C4-2B (cell line): ENCODE results near the gene APCDD1L.

ENCODE experiments used
- H3K27ac ChIP-seq: fragments of 450-650 bp; 2 replicates; pipeline ENCODE4 v1.5.1; 2017
- ZFX ChIP-seq: fragments of 450-650 bp; IDR thresholded peaks from 2 replicates; pipeline ENCODE4 v1.6.1; 2017
- TF ChIP-seq, protein P1 (sequence below): fragments of 450-650 bp; conservative IDR thresholded peaks from 2 replicates; pipeline ENCODE4 v1.5.1; 2017; ENCODE audit warnings: mild to moderate bottlenecking

APCDD1L gene

DNA sequence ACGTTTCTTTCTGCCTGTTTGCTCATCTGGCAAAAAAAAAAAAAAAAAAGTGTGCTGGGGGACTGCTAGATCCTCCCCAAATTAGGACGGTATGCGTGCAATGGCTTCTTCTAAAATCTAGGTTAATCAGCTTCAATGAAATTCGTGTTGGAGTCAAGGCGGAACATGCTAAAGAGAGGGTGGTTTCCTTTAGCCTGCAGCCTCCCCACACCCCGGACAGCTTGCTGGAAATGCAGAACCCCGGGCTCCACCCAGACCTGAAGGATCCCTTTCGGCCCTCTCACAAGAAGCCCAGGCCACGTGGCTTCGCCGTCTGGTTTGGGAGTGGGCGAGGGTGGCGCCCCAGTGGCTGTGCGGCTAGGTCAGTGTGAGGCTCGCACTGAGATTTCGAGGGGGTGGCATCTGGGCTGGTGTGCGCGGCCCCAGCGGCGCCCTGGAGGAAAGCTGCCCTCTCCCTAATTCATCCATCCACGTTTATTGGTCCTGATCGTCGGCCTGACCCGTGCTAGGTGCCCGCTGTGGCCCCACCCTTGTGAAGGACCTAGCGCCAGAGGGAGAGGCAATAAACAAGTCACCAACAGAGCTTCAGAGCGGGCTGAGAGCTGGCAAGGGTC, 49.0 kb downstream of the APCDD1L start:
- no peak for TF ChIP-seq ZFX
- TF ChIP-seq, protein P1, sequence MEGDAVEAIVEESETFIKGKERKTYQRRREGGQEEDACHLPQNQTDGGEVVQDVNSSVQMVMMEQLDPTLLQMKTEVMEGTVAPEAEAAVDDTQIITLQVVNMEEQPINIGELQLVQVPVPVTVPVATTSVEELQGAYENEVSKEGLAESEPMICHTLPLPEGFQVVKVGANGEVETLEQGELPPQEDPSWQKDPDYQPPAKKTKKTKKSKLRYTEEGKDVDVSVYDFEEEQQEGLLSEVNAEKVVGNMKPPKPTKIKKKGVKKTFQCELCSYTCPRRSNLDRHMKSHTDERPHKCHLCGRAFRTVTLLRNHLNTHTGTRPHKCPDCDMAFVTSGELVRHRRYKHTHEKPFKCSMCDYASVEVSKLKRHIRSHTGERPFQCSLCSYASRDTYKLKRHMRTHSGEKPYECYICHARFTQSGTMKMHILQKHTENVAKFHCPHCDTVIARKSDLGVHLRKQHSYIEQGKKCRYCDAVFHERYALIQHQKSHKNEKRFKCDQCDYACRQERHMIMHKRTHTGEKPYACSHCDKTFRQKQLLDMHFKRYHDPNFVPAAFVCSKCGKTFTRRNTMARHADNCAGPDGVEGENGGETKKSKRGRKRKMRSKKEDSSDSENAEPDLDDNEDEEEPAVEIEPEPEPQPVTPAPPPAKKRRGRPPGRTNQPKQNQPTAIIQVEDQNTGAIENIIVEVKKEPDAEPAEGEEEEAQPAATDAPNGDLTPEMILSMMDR, result no peak
- H3K27ac ChIP-seq, result no peak overlapping the region

DNA sequence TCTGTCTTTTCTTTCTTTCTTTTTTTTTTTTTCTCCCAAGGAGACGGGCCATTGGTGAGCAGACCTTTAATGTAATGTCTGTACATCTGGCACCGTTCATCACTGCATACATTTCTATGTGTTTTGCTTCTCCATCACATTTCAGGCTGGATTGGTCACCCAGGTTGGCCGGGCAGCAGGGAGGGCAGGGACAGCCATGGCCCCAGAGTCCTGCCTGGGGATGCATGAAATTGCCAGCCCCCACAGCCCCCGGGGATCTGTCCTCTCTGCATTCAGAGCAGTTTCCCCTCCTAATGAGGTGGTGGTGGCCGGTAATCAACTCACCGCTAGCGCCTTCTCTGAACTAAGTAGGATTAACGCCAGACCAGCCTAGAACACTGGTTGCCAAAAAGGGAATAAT, 50.4 kb downstream of the APCDD1L start:
- no peak for TF ChIP-seq ZFX
- TF ChIP-seq, protein P1, result no peak
- H3K27ac ChIP-seq, result no peak overlapping the region

DNA sequence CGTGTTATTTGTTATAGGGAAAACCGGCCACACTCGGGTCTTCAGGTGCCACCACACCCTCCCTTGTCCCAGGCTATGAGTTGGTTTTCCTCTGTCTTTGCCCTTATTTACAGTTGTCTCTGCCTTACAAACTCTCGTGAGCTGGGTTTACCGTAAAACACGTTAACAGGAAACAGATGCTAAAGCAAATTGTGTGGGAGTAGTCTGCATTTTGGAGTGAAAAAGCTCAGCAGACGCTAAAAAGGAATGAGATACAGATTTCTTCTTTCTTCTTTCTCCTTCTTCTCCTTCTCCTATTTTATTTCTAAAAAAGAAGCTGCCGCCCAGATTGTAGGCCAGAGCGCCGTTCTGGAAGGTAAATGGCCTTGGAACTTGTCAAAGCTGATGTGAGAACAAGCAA, 51.9 kb downstream of the APCDD1L start:
- TF ChIP-seq, protein P1, result no peak
- no peak for TF ChIP-seq ZFX
- no peak overlapping the region for H3K27ac ChIP-seq

DNA sequence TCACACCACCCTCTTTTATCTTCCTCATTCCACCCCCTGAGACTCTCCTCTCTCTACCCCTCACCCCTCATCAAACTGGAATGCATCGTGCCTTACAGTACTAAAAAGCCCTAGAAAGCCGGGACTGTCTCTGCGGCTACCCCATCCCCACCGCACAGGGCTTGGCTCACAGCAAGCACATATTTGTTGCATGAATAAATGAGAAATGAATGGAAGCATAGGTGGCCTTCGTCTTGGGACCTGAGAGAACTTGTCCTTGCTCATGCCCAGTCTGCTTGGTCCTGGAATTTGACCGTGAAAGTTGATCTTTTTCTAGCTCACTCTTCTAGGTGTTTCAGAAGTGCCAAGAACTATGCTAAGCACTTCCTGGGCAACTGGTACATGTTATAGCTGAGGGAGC, 53.3 kb downstream of the APCDD1L start:
- H3K27ac ChIP-seq, result no peak overlapping the region
- no peak for TF ChIP-seq ZFX
- TF ChIP-seq, protein P1, result no peak

DNA sequence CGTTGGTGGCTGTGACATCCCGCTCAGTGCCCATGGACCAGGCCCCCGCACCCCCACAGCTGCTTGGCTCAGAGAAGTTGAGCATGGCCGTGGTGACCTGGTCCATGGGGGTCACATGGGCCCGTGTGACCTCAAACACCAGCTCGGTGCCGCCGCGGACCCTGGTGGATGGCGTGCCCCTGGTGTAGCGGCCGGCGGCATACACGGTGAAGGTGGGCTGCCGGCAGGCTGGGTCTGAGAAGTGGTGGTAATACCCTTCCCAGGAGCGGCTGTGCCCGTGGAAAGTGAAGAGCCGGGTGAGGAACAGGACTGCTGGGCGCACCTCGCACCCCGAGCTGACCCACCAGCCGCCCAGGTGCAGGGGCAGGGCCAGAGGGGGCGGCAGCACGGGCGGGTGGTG, 54.1 kb downstream of the APCDD1L start:
- no peak for TF ChIP-seq ZFX
- no peak overlapping the region for H3K27ac ChIP-seq

DNA sequence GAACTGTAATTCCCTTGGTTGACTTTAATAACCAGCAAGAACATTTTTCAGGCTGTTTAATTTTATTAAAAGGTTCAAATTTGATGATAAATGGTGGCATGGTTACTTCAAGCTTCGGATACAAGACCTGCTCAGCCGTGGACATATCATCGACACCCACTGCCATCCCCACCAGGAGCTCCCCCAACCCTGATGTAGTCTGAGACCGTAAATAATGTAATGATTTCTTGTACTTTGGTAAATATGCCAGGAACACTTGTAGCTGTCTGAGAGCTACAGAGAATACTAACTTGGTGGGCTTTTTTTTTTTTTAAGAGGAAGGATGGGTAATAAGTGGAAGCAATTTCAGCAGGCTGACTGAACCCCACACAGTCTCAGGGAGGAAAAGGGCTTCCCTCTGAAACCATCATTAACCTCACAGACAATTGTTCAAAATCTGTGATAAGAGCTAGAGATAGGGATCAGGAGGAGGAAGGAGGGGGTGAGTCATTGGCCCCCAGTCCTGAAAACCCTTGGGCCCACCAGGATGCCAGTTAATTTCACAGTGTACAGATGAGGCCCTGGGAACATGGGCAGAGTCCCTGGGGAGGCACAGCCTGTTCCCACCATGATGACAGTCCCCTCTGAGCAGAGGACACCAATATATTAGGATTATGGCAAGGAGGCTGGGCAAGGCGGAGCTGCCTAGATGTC, 56.0 kb downstream of the APCDD1L start:
- no peak for TF ChIP-seq ZFX
- TF ChIP-seq, protein P1, result no peak
- H3K27ac ChIP-seq, result no peak overlapping the region

DNA sequence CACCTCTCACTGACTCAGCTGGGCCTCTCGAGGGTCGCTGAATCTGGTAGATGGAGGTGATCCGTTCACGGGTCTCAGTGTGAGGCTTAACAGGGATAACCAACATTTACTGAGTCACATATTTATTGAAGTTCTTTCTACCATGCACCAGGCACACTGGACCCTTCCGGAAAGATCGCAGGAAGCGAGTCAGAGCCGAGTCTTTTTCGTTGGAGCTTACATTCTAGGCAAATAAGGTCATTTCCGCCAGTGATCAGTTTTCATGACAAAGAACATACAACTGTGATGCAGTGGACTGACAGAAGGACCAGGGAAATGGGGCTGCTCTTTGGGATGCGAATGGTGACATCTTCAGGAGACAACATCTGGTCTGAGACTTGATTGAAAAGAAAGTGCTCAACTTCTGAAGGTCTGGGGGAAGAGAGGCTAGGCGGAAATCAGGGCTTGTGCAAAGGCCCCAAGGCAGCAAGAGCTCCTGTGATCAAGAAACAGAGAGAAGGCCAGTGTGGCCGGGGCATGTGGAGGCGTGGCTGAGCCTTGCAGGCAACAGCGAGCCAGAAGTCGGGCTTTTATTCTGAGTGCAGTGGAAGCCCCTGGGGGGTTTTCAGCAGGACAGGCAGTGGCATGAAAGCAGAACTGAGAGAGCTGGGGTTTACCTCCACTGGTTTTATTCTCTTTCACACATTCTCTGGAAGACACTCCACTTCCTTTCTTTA, 56.7 kb downstream of the APCDD1L start:
- TF ChIP-seq, protein P1, result no peak
- no peak for TF ChIP-seq ZFX
- H3K27ac ChIP-seq, result no peak overlapping the region
